Measurements from ENCODE around the gene KRT33A. TPM values are rescaled to one million over a fixed set of nuclear protein-coding genes. Genes with fewer than 3 reads are reported as not detected.

Gene KRT33A
- total and polyA plus RNA-seq, 4 donors, result not detected

- no peak for ATAC-seq (ENCODE audit: insufficient read depth, low FRiP score)
These were observed 48.4 kb downstream of the KRT33A start, which contains the start of gene KRTAP29-1 for GRCh38 chr17:41301916-41302901. Gene KRTAP29-1, minus strand, starts transcription at chr17:41302851. Its CDS starts 0 bp downstream, at chr17:41302851.

DNA sequence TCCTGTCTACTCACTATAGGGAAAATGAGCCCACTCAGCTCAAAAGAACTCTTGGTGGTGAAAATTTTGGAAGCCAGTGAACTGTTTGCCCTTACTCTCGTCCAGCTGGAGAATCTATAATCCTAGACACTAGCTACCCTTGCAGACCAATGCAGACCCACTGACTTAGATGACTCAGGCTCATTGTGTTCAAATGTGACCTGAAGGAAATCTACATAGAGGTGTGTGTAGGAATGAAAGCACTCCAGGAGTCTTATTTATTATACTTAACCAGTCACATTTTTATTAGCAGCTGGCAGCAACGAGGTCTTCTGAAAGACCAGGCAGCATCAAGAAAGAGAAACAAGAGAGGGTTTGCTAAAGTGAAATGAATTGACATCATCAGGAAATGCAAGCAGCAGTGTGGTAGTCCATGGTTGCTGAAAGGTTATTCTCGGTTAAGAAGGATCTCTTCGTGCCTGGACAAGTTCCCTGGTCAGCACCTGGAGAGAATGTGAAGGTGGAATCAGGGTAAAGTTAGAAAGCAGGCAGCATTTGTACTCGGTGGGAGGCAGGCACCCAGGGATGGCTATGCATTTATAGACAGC is 49.3 kb downstream of the KRT33A start:
- DNase-seq, result no peak
- H3K4me3 ChIP-seq, result no peak overlapping the region

More at GRCh38 chr17:41301916-41302901, 48.4 kb downstream of the KRT33A start, which contains the start of gene KRTAP29-1:
- no peak for TF ChIP-seq CTCF (IDR thresholded peaks at IDR 0.05; ENCODE audit: control extremely low read depth, extremely low read depth)
- DNase-seq, result no peak
- H3K9ac ChIP-seq (ENCODE audit: insufficient read depth in 1 of 2, low read length in 2 of 2), result no peak within 1 kb of the TSS
- no peaks in the 10 kb centered on the region for H3K36me3 ChIP-seq (ENCODE audit: control insufficient read depth in 4 of 4, insufficient read depth in 4 of 4, low read length in 4 of 4)
- no peak within 1 kb of the TSS for H3K27ac ChIP-seq (ENCODE audit: low read depth in 1 of 2, low read length in 1 of 2)
- H3K9me3 ChIP-seq (ENCODE audit: control insufficient read depth in 4 of 4, insufficient read depth in 3 of 4, low read length in 3 of 4), result peaks cover 0 to 6% (median 0%) of the 10 kb centered on the region in 4 donors
- no peaks in the 10 kb centered on the region for H3K27me3 ChIP-seq (ENCODE audit: control insufficient read depth in 3 of 3, insufficient read depth in 3 of 3, low read length in 2 of 3)
- WGBS, 2 donors, result 55 to 60% methylated on average over 11 of the region's 11 CpGs
- no peak within 1 kb of the TSS for H3K4me3 ChIP-seq
- no peaks in the 10 kb centered on the region for H3K4me1 ChIP-seq (ENCODE audit: control insufficient read depth in 5 of 5, insufficient read depth in 5 of 5, low read length in 5 of 5)

DNA sequence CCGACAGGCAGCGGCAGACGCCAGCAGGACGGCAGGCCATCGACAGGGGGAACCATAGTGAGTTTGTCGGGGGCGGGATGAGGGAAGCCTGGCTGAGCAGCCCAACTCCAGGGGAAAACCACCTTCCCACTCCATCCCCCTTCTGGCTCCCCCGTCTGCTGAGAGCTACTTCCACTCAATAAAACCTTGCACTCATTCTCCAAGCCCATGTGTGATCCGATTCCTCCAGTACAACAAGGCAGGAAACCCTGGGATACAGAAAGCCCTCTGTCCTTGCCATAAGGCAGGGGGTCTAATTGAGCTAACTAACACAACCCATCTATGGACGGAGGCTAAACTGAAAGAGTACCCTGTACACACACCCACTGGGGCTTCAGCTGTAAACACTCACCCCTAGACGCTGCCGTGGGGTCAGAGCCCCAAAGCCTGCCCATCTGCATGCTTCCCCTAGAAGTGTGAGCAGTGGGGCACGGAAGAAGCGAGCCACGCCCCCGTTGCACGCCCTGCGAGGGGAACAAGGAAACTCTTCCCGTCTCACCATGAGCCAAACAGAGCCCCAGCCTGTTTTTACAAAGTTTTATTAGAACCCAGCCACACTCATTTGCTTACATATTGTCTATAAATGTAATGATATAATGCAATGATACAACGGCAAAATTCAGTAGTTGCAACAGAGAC is 52.0 kb downstream of the KRT33A start:
- DNase-seq, result no peak
- ATAC-seq (ENCODE audit: insufficient read depth, low FRiP score), result no peak
- WGBS, 2 donors, result 89 to 93% methylated on average over 20 of the region's 20 CpGs
- H3K27ac ChIP-seq (ENCODE audit: low read depth in 1 of 2, low read length in 1 of 2), result no peak overlapping the region
- no peak overlapping the region for H3K4me3 ChIP-seq
- H3K27me3 ChIP-seq (ENCODE audit: control insufficient read depth in 3 of 3, insufficient read depth in 3 of 3, low read length in 2 of 3), result no peaks in the 10 kb centered on the region
- peaks cover 0 to 2% (median 0%) of the 10 kb centered on the region in 5 donors for H3K4me1 ChIP-seq (ENCODE audit: control insufficient read depth in 5 of 5, insufficient read depth in 5 of 5, low read length in 5 of 5)
- no peak for TF ChIP-seq CTCF (IDR thresholded peaks at IDR 0.05; ENCODE audit: control extremely low read depth, extremely low read depth)
- H3K36me3 ChIP-seq (ENCODE audit: control insufficient read depth in 4 of 4, insufficient read depth in 4 of 4, low read length in 4 of 4), result no peaks in the 10 kb centered on the region
- peaks cover 0 to 6% (median 0%) of the 10 kb centered on the region in 4 donors for H3K9me3 ChIP-seq (ENCODE audit: control insufficient read depth in 4 of 4, insufficient read depth in 3 of 4, low read length in 3 of 4)
- H3K9ac ChIP-seq (ENCODE audit: insufficient read depth in 1 of 2, low read length in 2 of 2), result no peak overlapping the region

More for the DNA sequence above, 49.3 kb downstream of the KRT33A start:
- H3K27me3 ChIP-seq (ENCODE audit: control insufficient read depth in 3 of 3, insufficient read depth in 3 of 3, low read length in 2 of 3), result no peaks in the 10 kb centered on the region
- no peak for ATAC-seq (ENCODE audit: insufficient read depth, low FRiP score)
- H3K9ac ChIP-seq (ENCODE audit: insufficient read depth in 1 of 2, low read length in 2 of 2), result no peak overlapping the region
- H3K4me1 ChIP-seq (ENCODE audit: control insufficient read depth in 5 of 5, insufficient read depth in 5 of 5, low read length in 5 of 5), result peaks cover 0 to 2% (median 0%) of the 10 kb centered on the region in 5 donors
- peaks cover 0 to 6% (median 0%) of the 10 kb centered on the region in 4 donors for H3K9me3 ChIP-seq (ENCODE audit: control insufficient read depth in 4 of 4, insufficient read depth in 3 of 4, low read length in 3 of 4)
- no peaks in the 10 kb centered on the region for H3K36me3 ChIP-seq (ENCODE audit: control insufficient read depth in 4 of 4, insufficient read depth in 4 of 4, low read length in 4 of 4)
- no peak overlapping the region for H3K27ac ChIP-seq (ENCODE audit: low read depth in 1 of 2, low read length in 1 of 2)
- TF ChIP-seq CTCF (IDR thresholded peaks at IDR 0.05; ENCODE audit: control extremely low read depth, extremely low read depth), result no peak
- 63 to 70% methylated on average over 5 of the region's 5 CpGs for WGBS, 2 donors
